Adipose tissue (tissue), 3 donors: ENCODE data around the gene HTR7. TPM values are rescaled to one million over a fixed set of nuclear protein-coding genes. Genes with fewer than 3 reads are reported as not detected.

Source experiments
- H3K27ac ChIP-seq: one replicate; pipeline ENCODE4 v1.5.1; 2013; ENCODE audit warnings: low read depth, low read length
- WGBS, 3 donors: extraction: QIAGEN DNeasy Blood & Tissue Kit; methylation state at CpG; one replicate each; pipeline ENCODE4 v1.1.7; 2013; 5-methylcytosine and 5-hydroxymethylcytosine counted together
- polyA plus RNA-seq, 3 donors: library from polyadenylated mRNA; stranded (reverse); fragments of 200-250 nt; gene quantifications; one replicate each; pipeline ENCODE4 v1.2.3, GENCODE V29; 2013
- donor health status: healthy with polysubstance abuse.
- donor health status: Bipolar disorder and iron deficiency.
- donor health status: healthy.

The HTR7 gene
- polyA plus RNA-seq, 3 donors = 0.06 to 0.16 TPM; not detected in 1

- H3K27ac ChIP-seq = no peak overlapping the region
These were observed 156.4 kb downstream of the HTR7 start for GRCh38 chr10:90701428-90701827.

GRCh38 chr10:90695915-90696676 lies 161.7 kb downstream of the HTR7 start:
- no peak overlapping the region for H3K27ac ChIP-seq
- 75 to 80% (median 75%) methylated on average over 6 of the region's 6 CpGs for WGBS, 3 donors

Other genes starting within 250 kb of the HTR7 start
- 10 to 100 TPM; 12.5 to 28.8 (median 21.9) TPM for gene RPP30, start 13.9 kb upstream of the HTR7 start, polyA plus RNA-seq
- 1 to 10 TPM; 1.4 to 5.6 (median 2.5) TPM for gene ANKRD1, start 63.0 kb upstream of the HTR7 start, polyA plus RNA-seq